Testis (tissue), 2 donors: ENCODE data around the gene PERP.

Experiments
- POLR2A ChIP-seq: fragments of 450-650 bp; IDR thresholded peaks from one replicate; pipeline ENCODE4 v1.6.1; 2017; ENCODE audit warnings: antibody characterized with exemption, mild to moderate bottlenecking, moderate library complexity
- TF ChIP-seq, protein P1 (sequence below), 3 experiments: fragments of 450-650 bp in 2 of 3; fragments of 200-600 bp in 1 of 3; sonication (generic) in 1 of 3; IDR thresholded peaks; one replicate each; pipeline ENCODE4 v1.5.1; 2016 to 2019; ENCODE audit warnings: antibody characterized with exemption in 3 of 3, mild to moderate bottlenecking in 2 of 3, moderate library complexity in 1 of 3

DNA sequence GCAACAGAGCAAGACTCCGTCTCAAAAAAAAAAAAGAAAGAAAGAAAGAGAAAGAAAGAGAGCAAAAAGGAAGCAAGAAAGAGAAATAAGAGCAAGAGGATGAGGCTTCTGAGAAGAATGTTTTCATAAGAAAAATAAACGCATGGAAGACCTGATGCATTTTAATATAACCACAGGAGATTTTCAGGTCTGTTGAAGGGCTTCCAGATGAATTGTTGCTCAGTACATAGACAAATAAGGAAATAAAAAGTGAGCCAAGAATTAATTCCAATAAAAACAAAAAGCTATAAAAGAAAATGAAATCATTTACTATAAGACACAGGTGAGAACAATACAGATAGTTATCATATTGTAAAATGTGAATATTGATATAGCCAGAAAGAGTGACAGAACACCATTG is 43.5 kb downstream of the PERP start:
- TF ChIP-seq, protein P1, sequence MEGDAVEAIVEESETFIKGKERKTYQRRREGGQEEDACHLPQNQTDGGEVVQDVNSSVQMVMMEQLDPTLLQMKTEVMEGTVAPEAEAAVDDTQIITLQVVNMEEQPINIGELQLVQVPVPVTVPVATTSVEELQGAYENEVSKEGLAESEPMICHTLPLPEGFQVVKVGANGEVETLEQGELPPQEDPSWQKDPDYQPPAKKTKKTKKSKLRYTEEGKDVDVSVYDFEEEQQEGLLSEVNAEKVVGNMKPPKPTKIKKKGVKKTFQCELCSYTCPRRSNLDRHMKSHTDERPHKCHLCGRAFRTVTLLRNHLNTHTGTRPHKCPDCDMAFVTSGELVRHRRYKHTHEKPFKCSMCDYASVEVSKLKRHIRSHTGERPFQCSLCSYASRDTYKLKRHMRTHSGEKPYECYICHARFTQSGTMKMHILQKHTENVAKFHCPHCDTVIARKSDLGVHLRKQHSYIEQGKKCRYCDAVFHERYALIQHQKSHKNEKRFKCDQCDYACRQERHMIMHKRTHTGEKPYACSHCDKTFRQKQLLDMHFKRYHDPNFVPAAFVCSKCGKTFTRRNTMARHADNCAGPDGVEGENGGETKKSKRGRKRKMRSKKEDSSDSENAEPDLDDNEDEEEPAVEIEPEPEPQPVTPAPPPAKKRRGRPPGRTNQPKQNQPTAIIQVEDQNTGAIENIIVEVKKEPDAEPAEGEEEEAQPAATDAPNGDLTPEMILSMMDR (IDR thresholded peaks at IDR 0.05), result no peak
- TF ChIP-seq POLR2A, result no peak
